IMR-90 (cell line): Measurements from ENCODE around the gene BPI. TPM values are rescaled to one million over a fixed set of nuclear protein-coding genes. Genes with fewer than 3 reads are reported as not detected.

Source experiments
- ATAC-seq: fragments of 200-7000 bp; cut with Tn5 transposase; 2 replicates; pipeline ENCODE4 v1.9.1; 2020; ENCODE audit warnings: low read depth, mild to moderate bottlenecking, moderate library complexity
- BruUV-seq: library from RNA; stranded (reverse); fragments of 400-500 nt; replicated peaks from 2 replicates; lab custom pipeline; 2021; lab: Mats Ljungman, UMichigan
- CTCF ChIA-PET: fragments of 300-600 bp; formaldehyde crosslinking; extraction: SDS; loops from one replicate; lab custom pipeline; 2021; ENCODE audit warnings: antibody characterized with exemption; lab: Yijun Ruan, JAX
- POLR2A ChIA-PET: fragments of 300-600 bp; sonication (Branson Sonifier 250); formaldehyde crosslinking; loops from one replicate; lab custom pipeline; 2022; ENCODE audit warnings: antibody characterized with exemption; ENCODE audit not compliant: unreplicated experiment; lab: Charles Lee
- DNase-seq: peaks from one replicate; pipeline ENCODE4 v3.0.0; 2013
- H2AFZ ChIP-seq: replicated peaks from 2 replicates; pipeline ENCODE3; 2013; ENCODE audit warnings: low read length, mild to moderate bottlenecking; ENCODE audit not compliant: poor library complexity
- H2AK5ac ChIP-seq: 2 replicates; pipeline ENCODE4 v1.6.1; 2013; ENCODE audit warnings: low read depth, low read length, inconsistent platforms
- H2AK9ac ChIP-seq: replicated peaks from 2 replicates; pipeline ENCODE3; 2013; ENCODE audit warnings: mild to moderate bottlenecking, low read depth, low read length, moderate library complexity; ENCODE audit not compliant: poor library complexity
- H2BK120ac ChIP-seq: 2 replicates; pipeline ENCODE4 v1.6.1; 2013; ENCODE audit warnings: low read depth, low read length, inconsistent platforms
- H2BK15ac ChIP-seq: 3 replicates; pipeline ENCODE4 v1.6.1; 2013; ENCODE audit warnings: low read depth, low read length, inconsistent platforms
- H2BK20ac ChIP-seq: 2 replicates; pipeline ENCODE4 v1.6.1; 2013; ENCODE audit warnings: low read depth, mild to moderate bottlenecking, inconsistent platforms, low read length, moderate library complexity
- H2BK5ac ChIP-seq: 2 replicates; pipeline ENCODE4 v1.6.1; 2013; ENCODE audit warnings: mild to moderate bottlenecking, low read depth, low read length, inconsistent platforms; ENCODE audit not compliant: poor library complexity, severe bottlenecking
- H3K14ac ChIP-seq: replicated peaks from 2 replicates; pipeline ENCODE4 v1.6.1; 2013; ENCODE audit warnings: low read depth, low read length, inconsistent platforms
- H3K18ac ChIP-seq: 2 replicates; pipeline ENCODE4 v1.6.1; 2013; ENCODE audit warnings: low read depth, low read length, control low read depth
- H3K23ac ChIP-seq: 2 replicates; pipeline ENCODE4 v1.6.1; 2013; ENCODE audit warnings: low read depth, low read length, inconsistent platforms
- H3K27ac ChIP-seq: 2 replicates; pipeline ENCODE4 v1.5.1; 2013; ENCODE audit warnings: mild to moderate bottlenecking, control low read depth, low read length; ENCODE audit not compliant: insufficient read depth
- H3K27me3 ChIP-seq: 2 replicates; pipeline ENCODE4 v1.6.1; 2013; ENCODE audit warnings: low read length; ENCODE audit not compliant: control insufficient read depth, insufficient read depth
- H3K36me3 ChIP-seq: 2 replicates; pipeline ENCODE4 v1.6.1; 2013; ENCODE audit warnings: low read length, mixed read lengths; ENCODE audit not compliant: control insufficient read depth, insufficient read depth
- H3K4ac ChIP-seq: 2 replicates; pipeline ENCODE4 v1.6.1; 2013; ENCODE audit warnings: low read depth, low read length, inconsistent platforms
- H3K4me1 ChIP-seq: 2 replicates; pipeline ENCODE4 v1.6.1; 2013; ENCODE audit warnings: low read length, mixed read lengths; ENCODE audit not compliant: control insufficient read depth, insufficient read depth
- H3K4me2 ChIP-seq: 2 replicates; pipeline ENCODE4 v1.6.1; 2013; ENCODE audit warnings: low read depth, mild to moderate bottlenecking, control low read depth, low read length, moderate library complexity
- H3K4me3 ChIP-seq: 2 replicates; pipeline ENCODE4 v1.5.1; 2013; ENCODE audit warnings: low read depth, mild to moderate bottlenecking, control low read depth, low read length, moderate library complexity; ENCODE audit not compliant: insufficient read depth
- H3K56ac ChIP-seq: 2 replicates; pipeline ENCODE4 v1.6.1; 2013; ENCODE audit warnings: low read length, inconsistent platforms; ENCODE audit not compliant: insufficient read depth; ENCODE audit errors: extremely low read depth
- H3K79me1 ChIP-seq, 2 experiments: 2 replicates each; pipeline ENCODE4 v1.6.1; 2013; ENCODE audit warnings: low read length in 2 of 2, inconsistent platforms in 1 of 2, low read depth in 1 of 2
- H3K9ac ChIP-seq: 2 replicates; pipeline ENCODE4 v1.6.1; 2013; ENCODE audit warnings: low read depth, low read length, control low read depth
- H3K9me1 ChIP-seq: 2 replicates; pipeline ENCODE4 v1.6.1; 2013; ENCODE audit warnings: low read length, inconsistent platforms; ENCODE audit not compliant: insufficient read depth
- H3K9me3 ChIP-seq: 2 replicates; pipeline ENCODE4 v1.6.1; 2013; ENCODE audit warnings: low read length; ENCODE audit not compliant: control insufficient read depth, insufficient read depth
- H4K20me1 ChIP-seq: 2 replicates; pipeline ENCODE4 v1.6.1; 2013; ENCODE audit warnings: low read length, inconsistent platforms; ENCODE audit not compliant: insufficient read depth
- H4K5ac ChIP-seq: 2 replicates; pipeline ENCODE4 v1.6.1; 2013; ENCODE audit warnings: mild to moderate bottlenecking, low read depth, low read length, control low read depth
- H4K8ac ChIP-seq, 2 experiments: 2 replicates each; pipeline ENCODE4 v1.6.1; 2013; ENCODE audit warnings: low read depth in 2 of 2, low read length in 2 of 2, control low read depth in 1 of 2, inconsistent platforms in 1 of 2
- H4K91ac ChIP-seq: 2 replicates; pipeline ENCODE4 v1.6.1; 2013; ENCODE audit warnings: low read depth, low read length, inconsistent platforms; ENCODE audit not compliant: insufficient read depth
- CEBPB ChIP-seq: IDR thresholded peaks from 2 replicates; pipeline ENCODE4 v1.6.1; 2012; ENCODE audit warnings: low read depth, low read length, improper control_type of control experiment
- CHD1 ChIP-seq: IDR thresholded peaks from 2 replicates; pipeline ENCODE4 v1.6.1; 2012; ENCODE audit warnings: low read depth, low read length, improper control_type of control experiment
- ELK1 ChIP-seq: fragments of 150-350 bp; IDR thresholded peaks from 2 replicates; pipeline ENCODE4 v1.6.1; 2016; ENCODE audit warnings: low read depth, mild to moderate bottlenecking, low read length, moderate library complexity, borderline replicate concordance
- FOS ChIP-seq: fragments of 150-350 bp; IDR thresholded peaks from 2 replicates; pipeline ENCODE4 v1.6.1; 2016; ENCODE audit warnings: low read depth, low read length
- NFE2L2 ChIP-seq: fragments of 150-350 bp; IDR thresholded peaks from 2 replicates; pipeline ENCODE4 v1.6.1; 2016; ENCODE audit warnings: low read depth, mild to moderate bottlenecking, low read length
- RAD21 ChIP-seq: IDR thresholded peaks from 2 replicates; pipeline ENCODE4 v1.6.1; 2012; ENCODE audit warnings: low read length, improper control_type of control experiment
- RCOR1 ChIP-seq: IDR thresholded peaks from 2 replicates; pipeline ENCODE4 v1.6.1; 2012; ENCODE audit warnings: mild to moderate bottlenecking, low read length, improper control_type of control experiment; ENCODE audit not compliant: insufficient replicate concordance
- RFX5 ChIP-seq: IDR thresholded peaks from 2 replicates; pipeline ENCODE4 v1.8.0; 2012; ENCODE audit warnings: low read depth, mild to moderate bottlenecking, low read length, moderate library complexity
- SMC3 ChIP-seq: fragments of 150-350 bp; IDR thresholded peaks from 2 replicates; pipeline ENCODE4 v1.6.1; 2016; ENCODE audit warnings: low read depth, mild to moderate bottlenecking, antibody characterized with exemption, low read length, moderate library complexity
- WGBS, 2 experiments: methylation state at CpG; one replicate each; pipeline versions ENCODE4 v1.1.5 to v1.1.7; 2013; ENCODE audit warnings: missing lambda C conversion rate in 2 of 2; ENCODE audit not compliant: insufficient read length in 1 of 2; ENCODE audit errors: extremely low coverage in 2 of 2; 5-methylcytosine and 5-hydroxymethylcytosine counted together
- dilution Hi-C: fragments of 300-500 bp; cut with HindIII; formaldehyde crosslinking; loops from one replicate; pipeline ENCODE4 v1.14.3; 2018; ENCODE audit warnings: low sequenced_read_pairs; ENCODE audit not compliant: unreplicated experiment
- in situ Hi-C: fragments of 300-500 bp; cut with MboI; formaldehyde crosslinking; loops from 3 replicates; pipeline ENCODE4 v1.14.3; 2019; ENCODE audit warnings: low sequenced_read_pairs, inconsistent platforms, mixed read lengths
- intact Hi-C: fragments of 100-400 bp; cut with micrococcal nuclease; formaldehyde crosslinking; loops from 2 replicates; pipeline ENCODE4 v1.10.0; 2022
- polyA plus RNA-seq, 3 experiments: library from polyadenylated mRNA; depleted of rRNA; stranded (reverse); fragments of >200 nt; gene quantifications; 2 replicates each; pipeline ENCODE4 v1.2.3, GENCODE V29; 2012; ENCODE audit warnings: low replicate concordance in 1 of 3
- total RNA-seq: library from RNA; depleted of rRNA; stranded (reverse); fragments of >200 nt; gene quantifications from 2 replicates; pipeline ENCODE4 v1.2.3, GENCODE V29; 2012
- TF ChIP-seq, protein P1 (sequence below): fragments of 150-350 bp; IDR thresholded peaks from 2 replicates; pipeline ENCODE4 v1.6.1; 2017; ENCODE audit warnings: mild to moderate bottlenecking, antibody characterized with exemption, low read length, low read depth

Gene BPI
- total and polyA plus RNA-seq, 2 of the 4 experiments (the other 2 are of a cell fraction), result 0.05 TPM; not detected in 1

GRCh38 chr20:38325167-38325566 lies 21.2 kb downstream of the BPI start:
- Histone ChIP-seq H3K36me3 (no peaks in the 10 kb centered on the region), H3K9ac (no peak overlapping the region), H2AK5ac (no peak overlapping the region), H3K18ac (no peak overlapping the region), H4K8ac (no peak overlapping the region), H3K27ac (no peak overlapping the region), H3K27me3 (peaks cover 38% of the 10 kb centered on the region), H4K20me1 (no peaks in the 10 kb centered on the region), H3K56ac (no peak overlapping the region), H2BK120ac (no peak overlapping the region), H3K9me1 (no peaks in the 10 kb centered on the region), H2AK9ac (no peak overlapping the region), H4K5ac (no peak overlapping the region), H3K9me3 (peaks cover 3% of the 10 kb centered on the region; the same call in 1 of the 2 replicates), H3K14ac (no peak overlapping the region), H2BK15ac (no peak overlapping the region), H2AFZ (no peak overlapping the region), H3K4me3 (no peak overlapping the region), H2BK5ac (no peak overlapping the region), H2BK20ac (no peak overlapping the region), H3K4me2 (no peak overlapping the region), H3K4ac (no peak overlapping the region), H4K91ac (no peak overlapping the region), H3K4me1 (no peaks in the 10 kb centered on the region), H3K79me1 (no peaks in the 10 kb centered on the region), H3K23ac (no peak overlapping the region)
- ATAC-seq (no peak), DNase-seq (no peak)
- no TSS peak for BruUV-seq
- intact Hi-C loops, result loop anchor here (10.0 kb wide), 1 partner anchor 420 kb away; the partner anchor contains the start of gene VSTM2L
- dilution Hi-C loops, result no loop called here
- CTCF ChIA-PET, result interaction anchor here (0.9 kb wide), 1 partner anchor 96 kb away, joined by 3 read pairs; no protein-coding TSS in a partner anchor
- in situ Hi-C loops, result no loop called here
- TF ChIP-seq RAD21 (no peak), RCOR1 (no peak), NFE2L2 (no peak), CHD1 (no peak), FOS (no peak), ELK1 (no peak), RFX5 (no peak), SMC3 (no peak), CEBPB (no peak)
- TF ChIP-seq, protein P1, sequence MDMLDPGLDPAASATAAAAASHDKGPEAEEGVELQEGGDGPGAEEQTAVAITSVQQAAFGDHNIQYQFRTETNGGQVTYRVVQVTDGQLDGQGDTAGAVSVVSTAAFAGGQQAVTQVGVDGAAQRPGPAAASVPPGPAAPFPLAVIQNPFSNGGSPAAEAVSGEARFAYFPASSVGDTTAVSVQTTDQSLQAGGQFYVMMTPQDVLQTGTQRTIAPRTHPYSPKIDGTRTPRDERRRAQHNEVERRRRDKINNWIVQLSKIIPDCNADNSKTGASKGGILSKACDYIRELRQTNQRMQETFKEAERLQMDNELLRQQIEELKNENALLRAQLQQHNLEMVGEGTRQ, result no peak
- POLR2A ChIA-PET, result no interaction called here
- whole genome bisulfite sequencing, 2 experiments, result no CpG with 5 or more reads among the region's 3 CpGs
